T-helper 2 cell treated with Interferon-gamma antibody and Interleukin-4, amounts not matched to agents 5 μg/mL and 100 μg/mL, for 36 hours (primary cell): ENCODE data around the gene ZNF331.
"Not testable (repeated sequence)": the region's sequence is repeated elsewhere in the genome, so short reads cannot be mapped to it uniquely, and the experiment has no call there.

Experiments
- DNase-seq: peaks from one replicate; pipeline ENCODE4 v3.0.0; 2021; ENCODE audit warnings: low spot score
- H3K27ac Mint-ChIP-seq: one replicate; pipeline ENCODE4 v1.8.0; 2021; ENCODE audit warnings: mild to moderate bottlenecking, mixed read lengths
- H3K27me3 Mint-ChIP-seq: one replicate; pipeline ENCODE4 v1.8.0; 2021; ENCODE audit warnings: low read depth, mixed read lengths
- H3K36me3 Mint-ChIP-seq: one replicate; pipeline ENCODE4 v1.8.0; 2021; ENCODE audit warnings: low read depth, mixed read lengths
- H3K4me1 Mint-ChIP-seq: one replicate; pipeline ENCODE4 v1.8.0; 2021; ENCODE audit warnings: low read depth, mixed read lengths
- H3K4me3 Mint-ChIP-seq: one replicate; pipeline ENCODE4 v1.8.0; 2022; ENCODE audit warnings: mild to moderate bottlenecking, moderate library complexity, mixed read lengths
- H3K9me3 Mint-ChIP-seq: one replicate; pipeline ENCODE4 v1.8.0; 2021; ENCODE audit warnings: mixed read lengths

The ZNF331 gene

DNA sequence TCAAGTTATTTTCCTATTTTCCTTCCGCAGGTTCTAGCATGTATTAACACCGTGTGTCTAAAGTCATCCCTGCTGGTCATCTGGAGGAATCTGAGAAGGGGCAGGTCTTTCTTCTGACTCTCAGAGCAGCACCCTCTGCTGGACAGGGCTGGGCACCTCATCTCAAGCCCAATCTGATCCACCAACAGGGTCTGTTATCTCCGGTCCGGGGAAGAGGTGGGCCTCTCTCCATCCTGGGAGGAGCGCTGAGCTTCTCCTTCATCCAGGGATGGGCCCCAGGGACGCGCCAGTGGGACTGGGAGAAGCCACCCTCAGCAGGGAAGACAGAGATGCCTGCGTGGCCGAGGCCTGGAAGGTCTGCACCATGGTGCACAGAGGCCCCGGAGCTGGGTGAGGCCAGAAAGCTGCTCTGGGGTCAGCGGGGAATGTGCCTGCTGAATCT, 26.0 kb upstream of the ZNF331 start:
- H3K36me3 Mint-ChIP-seq, result no peaks in the 10 kb centered on the region
- DNase-seq, result no peak
- H3K4me3 Mint-ChIP-seq, result no peak overlapping the region
- peaks cover 1% of the 10 kb centered on the region for H3K4me1 Mint-ChIP-seq
- H3K9me3 Mint-ChIP-seq, result peaks cover 20% of the 10 kb centered on the region
- no peak overlapping the region for H3K27ac Mint-ChIP-seq
- H3K27me3 Mint-ChIP-seq, result no peaks in the 10 kb centered on the region

DNA sequence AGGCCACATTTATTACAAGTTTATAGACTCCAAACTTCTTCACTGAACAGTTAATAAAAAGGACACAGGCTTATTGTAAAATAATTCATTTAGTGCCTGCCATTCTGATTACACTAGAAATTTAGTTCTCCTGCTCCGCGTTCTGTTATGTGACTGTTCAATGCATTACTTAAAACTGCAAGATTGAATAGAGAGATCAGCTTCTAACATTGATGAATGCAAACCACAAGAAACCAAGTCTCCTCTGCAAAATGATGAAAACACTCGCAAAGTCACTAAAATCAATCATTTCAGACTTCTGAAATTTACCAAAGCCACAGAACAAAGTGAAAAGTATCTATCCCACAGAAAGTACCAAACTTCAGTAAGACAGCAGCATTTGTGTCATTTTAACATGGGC, 22.9 kb upstream of the ZNF331 start:
- H3K27ac Mint-ChIP-seq, H3K4me3 Mint-ChIP-seq, H3K36me3 Mint-ChIP-seq, DNase-seq, H3K4me1 Mint-ChIP-seq, H3K27me3 Mint-ChIP-seq: not testable (repeated sequence)
- peaks cover 12% of the 10 kb centered on the region for H3K9me3 Mint-ChIP-seq

DNA sequence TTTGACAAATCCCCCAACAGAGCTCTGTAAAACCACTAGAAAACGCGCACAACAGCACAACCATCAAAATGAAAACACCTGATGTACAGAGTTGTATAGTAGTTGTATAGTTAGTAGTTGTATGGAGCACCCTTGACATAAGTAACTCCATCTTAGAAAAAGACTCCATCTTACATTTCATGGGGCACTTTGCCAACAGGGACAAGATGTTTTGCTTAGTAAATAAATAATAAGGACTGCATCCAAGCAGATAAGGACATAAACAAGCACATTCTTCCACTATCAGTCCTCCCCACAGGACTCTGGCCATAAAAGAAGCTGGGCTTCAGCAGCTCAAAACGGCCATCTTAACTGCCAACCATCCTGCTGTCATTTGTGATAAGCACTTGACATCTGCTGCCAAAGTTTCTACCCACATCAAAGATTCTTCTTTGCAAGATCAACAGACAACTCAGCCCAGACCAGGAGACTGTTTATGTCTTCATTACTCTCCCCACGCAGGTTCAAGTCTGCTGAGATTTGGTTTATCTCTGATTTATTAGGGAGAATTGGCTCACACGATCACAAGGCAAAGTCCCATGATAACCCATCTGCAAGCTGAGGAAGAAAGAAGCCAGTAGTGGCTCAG, 20.7 kb upstream of the ZNF331 start:
- DNase-seq, result no peak
- Mint-ChIP-seq H3K4me1 (peaks cover 9% of the 10 kb centered on the region), H3K9me3 (peaks cover 18% of the 10 kb centered on the region), H3K27me3 (no peaks in the 10 kb centered on the region), H3K36me3 (peaks cover 13% of the 10 kb centered on the region), H3K4me3 (no peak overlapping the region), H3K27ac (no peak overlapping the region)

DNA sequence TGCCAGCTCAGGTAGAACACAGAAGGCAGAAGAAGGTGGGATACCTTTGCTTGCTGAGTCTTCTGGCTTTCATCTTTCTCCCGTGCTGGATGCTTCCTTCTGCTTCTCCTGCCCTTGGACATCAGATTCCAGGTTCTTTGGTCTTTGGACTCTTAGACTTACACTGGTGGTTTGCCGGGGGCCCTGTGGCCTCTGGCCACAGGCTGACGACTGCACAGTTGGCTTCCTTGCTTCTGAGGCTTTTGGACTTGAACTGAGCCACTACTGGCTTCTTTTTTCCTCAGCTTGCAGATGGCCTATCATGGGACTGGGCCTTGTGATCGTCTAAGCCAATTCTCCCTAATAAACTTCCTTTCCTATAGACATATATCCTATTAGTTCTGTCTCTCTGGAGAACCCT, 19.8 kb upstream of the ZNF331 start:
- Mint-ChIP-seq H3K36me3 (peaks cover 18% of the 10 kb centered on the region), H3K4me1 (peaks cover 13% of the 10 kb centered on the region), H3K27ac (no peak overlapping the region), H3K9me3 (peaks cover 23% of the 10 kb centered on the region), H3K4me3 (no peak overlapping the region), H3K27me3 (no peaks in the 10 kb centered on the region)
- DNase-seq, result no peak

DNA sequence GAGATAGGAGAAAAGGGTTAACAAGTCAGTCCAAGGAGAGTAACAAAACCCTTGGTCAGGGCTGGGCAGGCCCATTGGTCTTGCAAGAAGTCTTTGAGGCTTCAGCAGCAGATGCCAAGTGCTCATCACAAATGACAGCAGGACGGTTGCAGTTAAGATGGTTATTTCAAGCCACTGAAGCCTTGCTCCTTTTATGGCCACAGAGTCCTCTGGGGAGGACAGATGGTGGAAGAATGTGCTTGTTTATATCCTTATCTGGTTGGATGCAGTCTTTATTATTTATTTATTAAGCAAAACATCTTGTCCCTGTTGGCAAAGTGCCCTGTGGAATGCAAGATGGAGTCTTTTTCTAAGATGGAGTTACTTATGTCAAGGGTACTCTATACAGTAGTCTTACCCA, 19.2 kb upstream of the ZNF331 start:
- Mint-ChIP-seq H3K4me1 (peaks cover 13% of the 10 kb centered on the region), H3K27ac (no peak overlapping the region), H3K36me3 (peaks cover 23% of the 10 kb centered on the region), H3K27me3 (no peaks in the 10 kb centered on the region), H3K4me3 (peak overlapping the region; percentile 6), H3K9me3 (peaks cover 23% of the 10 kb centered on the region)
- no peak for DNase-seq

DNA sequence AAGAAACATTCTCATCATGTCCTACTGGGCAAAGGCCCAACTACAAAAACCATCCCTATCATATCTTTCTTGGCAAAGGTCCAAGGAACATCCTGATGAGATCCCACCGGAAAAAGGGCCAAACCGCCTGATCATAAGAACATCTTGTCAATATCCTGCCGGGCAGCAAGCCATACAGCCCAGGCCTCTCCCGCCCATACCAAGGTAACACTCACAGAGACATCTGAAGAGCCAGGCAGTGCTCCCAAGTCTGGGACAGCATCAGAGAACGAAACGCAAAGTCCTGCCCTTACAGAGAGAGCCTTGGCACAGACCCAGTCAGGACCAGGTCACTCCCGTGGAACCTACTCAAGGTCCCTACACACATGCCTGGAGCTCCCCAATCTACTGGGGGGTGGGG, 18.5 kb upstream of the ZNF331 start:
- peaks cover 13% of the 10 kb centered on the region for H3K4me1 Mint-ChIP-seq
- peak overlapping the region; percentile 3 for H3K27ac Mint-ChIP-seq
- H3K4me3 Mint-ChIP-seq, result no peak overlapping the region
- H3K27me3 Mint-ChIP-seq, result no peaks in the 10 kb centered on the region
- DNase-seq, result no peak
- peaks cover 28% of the 10 kb centered on the region for H3K36me3 Mint-ChIP-seq
- peaks cover 25% of the 10 kb centered on the region for H3K9me3 Mint-ChIP-seq

DNA sequence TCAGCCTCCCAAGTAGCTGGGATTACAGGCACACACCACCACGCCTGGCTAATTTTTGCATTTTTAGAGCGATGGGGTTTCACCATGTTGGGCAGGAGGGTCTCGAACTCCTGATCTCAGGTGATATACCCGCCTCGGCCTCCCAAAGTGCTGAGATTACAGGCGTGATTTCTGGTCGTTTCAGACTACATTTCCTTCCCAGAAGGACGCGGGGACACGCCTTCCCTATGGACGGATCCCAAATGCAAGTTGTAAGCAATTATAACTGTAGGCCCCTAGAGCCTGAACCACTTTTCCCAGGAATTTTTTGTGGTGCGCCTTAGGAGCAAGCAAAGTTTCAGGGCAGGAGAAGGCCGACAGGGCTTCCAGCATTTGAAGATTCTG, 17.8 kb upstream of the ZNF331 start:
- peaks cover 29% of the 10 kb centered on the region for H3K9me3 Mint-ChIP-seq
- peak overlapping the region; percentile 98 for H3K4me3 Mint-ChIP-seq
- H3K36me3 Mint-ChIP-seq, result peaks cover 31% of the 10 kb centered on the region
- H3K27ac Mint-ChIP-seq, result peak overlapping the region; percentile 86
- H3K4me1 Mint-ChIP-seq, result peaks cover 13% of the 10 kb centered on the region
- DNase-seq, result no peak
- H3K27me3 Mint-ChIP-seq, result no peaks in the 10 kb centered on the region

DNA sequence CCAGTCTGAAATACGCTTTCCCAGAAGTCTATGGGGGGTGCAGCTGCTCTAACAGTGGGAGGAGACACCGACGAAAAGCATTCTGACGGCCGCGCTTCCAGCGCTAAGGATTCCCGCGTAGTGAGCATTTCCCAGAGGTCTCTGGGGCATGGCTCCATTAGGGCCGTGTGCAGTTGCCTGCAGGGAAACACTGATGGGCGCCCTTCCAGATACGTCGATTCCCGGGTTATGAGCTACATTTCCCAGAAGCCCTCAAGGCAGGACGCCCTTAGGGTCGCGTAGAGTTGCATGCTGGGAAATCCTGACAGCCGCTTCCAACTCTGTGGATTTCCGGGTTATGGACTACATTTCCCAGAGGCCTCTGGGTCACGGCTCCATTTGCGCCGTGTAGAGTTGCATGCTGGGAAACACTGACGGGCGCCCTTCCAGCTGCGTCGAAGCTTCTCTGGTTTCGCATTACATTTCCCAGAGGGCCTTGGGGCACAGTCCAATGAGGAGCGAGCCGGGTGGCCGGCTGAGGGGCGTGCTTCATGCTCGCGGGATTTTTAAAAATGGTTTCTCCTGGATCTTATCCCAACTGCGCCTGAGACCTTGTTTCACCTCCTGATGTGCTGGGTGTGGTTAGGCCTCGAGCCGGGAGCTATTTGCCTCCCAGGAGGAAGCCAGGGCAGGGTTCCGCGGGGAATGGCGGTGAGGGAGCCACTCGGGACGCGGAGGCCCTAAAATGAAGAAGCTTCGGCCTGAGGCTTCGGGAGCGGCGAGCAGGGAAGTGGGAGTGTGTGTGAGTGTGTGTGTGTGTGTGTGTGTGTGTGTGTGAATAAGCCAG, 17.2 kb upstream of the ZNF331 start:
- H3K9me3 Mint-ChIP-seq, result peaks cover 32% of the 10 kb centered on the region
- peaks cover 36% of the 10 kb centered on the region for H3K36me3 Mint-ChIP-seq
- peak; percentile 84 for DNase-seq
- H3K4me1 Mint-ChIP-seq, result peaks cover 13% of the 10 kb centered on the region
- peak overlapping the region; percentile 98 for H3K4me3 Mint-ChIP-seq
- H3K27me3 Mint-ChIP-seq, result no peaks in the 10 kb centered on the region
- peak overlapping the region; percentile 86 for H3K27ac Mint-ChIP-seq

DNA sequence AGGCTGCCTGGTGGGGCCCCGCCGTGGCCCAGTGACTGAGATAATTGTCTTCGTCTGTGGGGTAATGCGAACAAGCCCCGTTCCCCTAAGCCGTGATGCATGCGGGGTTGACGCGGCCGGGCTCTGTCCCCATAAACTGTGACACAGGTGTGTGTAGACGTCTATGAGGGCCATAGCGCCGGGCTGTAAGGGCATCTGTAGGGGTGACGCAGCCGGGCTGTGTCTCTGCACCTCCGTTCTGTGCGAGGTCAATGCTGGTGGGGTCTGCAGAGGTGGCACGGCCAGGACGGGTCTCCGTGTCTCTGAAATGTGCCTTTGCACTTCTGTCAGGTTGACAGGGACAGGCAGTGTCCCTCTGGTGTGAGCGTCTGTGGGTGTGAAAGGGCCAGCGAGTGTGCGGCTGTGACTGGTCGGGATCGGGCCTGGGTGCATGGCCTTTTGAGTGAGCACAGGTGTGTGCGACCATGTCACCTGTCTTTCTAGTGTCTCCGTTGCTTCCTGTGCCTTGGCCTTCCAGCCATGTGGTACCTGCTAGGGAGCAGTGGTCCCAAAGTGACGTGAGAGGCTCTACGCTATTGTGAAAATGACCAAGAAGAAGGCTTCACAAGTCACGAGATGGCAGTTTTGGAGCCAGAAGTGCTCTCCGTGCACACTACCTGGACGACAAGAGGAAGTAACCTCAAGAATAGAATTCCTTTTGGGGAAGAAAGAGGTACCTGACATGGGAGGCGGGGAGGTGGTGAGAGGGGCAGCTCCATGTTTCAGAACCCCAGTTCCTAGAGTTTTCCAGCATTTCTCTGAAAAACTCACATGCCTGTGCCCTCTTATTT, 16.4 kb upstream of the ZNF331 start:
- peaks cover 41% of the 10 kb centered on the region for H3K36me3 Mint-ChIP-seq
- no peaks in the 10 kb centered on the region for H3K27me3 Mint-ChIP-seq
- H3K27ac Mint-ChIP-seq, result peak overlapping the region; percentile 86
- peaks cover 13% of the 10 kb centered on the region for H3K4me1 Mint-ChIP-seq
- peaks cover 38% of the 10 kb centered on the region for H3K9me3 Mint-ChIP-seq
- DNase-seq, result no peak
- H3K4me3 Mint-ChIP-seq, result peak overlapping the region; percentile 98

DNA sequence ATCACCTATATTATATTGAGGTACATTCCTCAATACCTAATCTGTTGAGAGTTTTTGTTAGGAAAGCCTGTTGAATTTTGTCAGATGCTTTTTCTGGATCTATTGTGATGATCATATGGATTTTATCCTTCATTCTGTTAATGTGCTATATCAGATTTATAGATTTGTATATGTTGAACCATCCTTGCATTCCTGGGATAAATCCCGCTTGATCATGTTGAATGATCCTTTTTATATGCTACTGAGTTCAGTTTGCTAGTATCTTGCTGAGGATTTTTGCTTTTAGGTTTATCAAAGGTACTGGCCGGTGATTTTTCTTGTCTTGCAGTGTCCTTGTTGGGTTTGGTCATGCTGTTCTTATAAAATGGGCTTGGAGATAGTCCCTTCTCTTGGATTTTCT, 12.0 kb upstream of the ZNF331 start:
- no peak overlapping the region for H3K27ac Mint-ChIP-seq
- peaks cover 43% of the 10 kb centered on the region for H3K9me3 Mint-ChIP-seq
- H3K4me3 Mint-ChIP-seq, result no peak overlapping the region
- H3K4me1 Mint-ChIP-seq, result peaks cover 13% of the 10 kb centered on the region
- no peaks in the 10 kb centered on the region for H3K27me3 Mint-ChIP-seq
- H3K36me3 Mint-ChIP-seq, result peaks cover 55% of the 10 kb centered on the region
- DNase-seq, result no peak

DNA sequence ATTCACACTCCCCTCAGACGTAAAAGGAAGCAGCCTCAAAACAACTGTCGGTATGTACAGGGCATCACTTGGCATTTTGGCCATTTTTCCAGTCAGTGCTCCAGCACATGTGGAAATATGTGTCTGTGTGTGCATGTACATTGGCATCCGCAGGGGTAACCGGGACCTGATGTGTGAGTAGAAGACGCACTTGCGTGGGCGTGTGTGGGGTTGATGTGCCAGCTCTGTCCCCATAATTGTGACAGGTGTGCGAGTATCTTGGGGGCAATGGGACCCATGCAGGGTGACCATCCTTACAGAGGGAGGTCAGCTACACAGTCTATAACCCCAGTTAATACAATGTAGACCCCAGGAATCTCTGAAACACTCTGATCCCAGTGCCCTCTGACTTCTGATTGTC, 7.3 kb upstream of the ZNF331 start:
- Mint-ChIP-seq H3K27ac (no peak overlapping the region), H3K9me3 (peaks cover 32% of the 10 kb centered on the region), H3K27me3 (no peaks in the 10 kb centered on the region), H3K4me1 (no peaks in the 10 kb centered on the region), H3K36me3 (peaks cover 25% of the 10 kb centered on the region), H3K4me3 (no peak overlapping the region)
- no peak for DNase-seq

DNA sequence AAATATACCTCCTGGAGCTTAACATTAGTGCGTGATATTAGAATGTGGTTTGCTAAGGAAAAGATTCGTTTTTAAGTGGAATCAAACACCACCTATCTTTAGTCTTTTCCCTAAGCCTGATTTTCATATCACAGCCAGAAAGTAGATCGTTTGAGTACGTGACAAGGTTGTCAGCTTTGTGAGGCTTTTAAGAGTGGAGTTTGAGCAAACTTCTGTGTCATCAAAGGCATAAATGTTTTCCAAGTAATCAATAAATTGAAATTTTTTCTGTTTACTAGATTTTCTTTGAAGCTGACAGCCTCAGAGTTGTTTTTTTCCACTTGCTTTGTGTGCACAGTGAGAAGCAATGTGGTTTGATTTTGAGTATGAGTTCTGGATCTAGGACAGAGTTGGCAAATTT, 6.5 kb upstream of the ZNF331 start:
- Mint-ChIP-seq H3K4me1 (peaks cover 4% of the 10 kb centered on the region), H3K27ac (no peak overlapping the region), H3K9me3 (peaks cover 24% of the 10 kb centered on the region), H3K4me3 (no peak overlapping the region), H3K27me3 (no peaks in the 10 kb centered on the region), H3K36me3 (peaks cover 21% of the 10 kb centered on the region)
- no peak for DNase-seq

DNA sequence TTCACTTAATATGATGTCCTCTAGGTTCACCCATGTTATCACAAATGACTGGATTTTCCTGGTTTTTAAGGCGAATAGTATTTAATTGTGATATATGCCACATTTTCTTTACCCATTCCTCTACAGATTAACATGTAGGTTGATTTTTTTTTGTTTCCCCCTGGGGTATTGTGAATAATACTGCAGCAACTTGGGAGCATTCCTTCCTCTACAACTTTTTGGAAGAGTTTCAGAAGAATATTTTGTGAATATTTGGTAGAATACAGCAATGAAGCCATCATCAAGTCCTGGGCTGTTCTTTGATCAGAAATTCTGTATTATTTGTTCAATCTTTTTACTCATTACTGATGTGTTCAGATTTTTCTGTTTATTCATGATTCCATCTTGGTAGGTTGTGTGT, 5.6 kb upstream of the ZNF331 start:
- Mint-ChIP-seq H3K27me3 (no peaks in the 10 kb centered on the region), H3K4me1 (peaks cover 4% of the 10 kb centered on the region), H3K27ac (no peak overlapping the region), H3K9me3 (peaks cover 22% of the 10 kb centered on the region), H3K36me3 (peaks cover 19% of the 10 kb centered on the region), H3K4me3 (no peak overlapping the region)
- DNase-seq, result no peak

DNA sequence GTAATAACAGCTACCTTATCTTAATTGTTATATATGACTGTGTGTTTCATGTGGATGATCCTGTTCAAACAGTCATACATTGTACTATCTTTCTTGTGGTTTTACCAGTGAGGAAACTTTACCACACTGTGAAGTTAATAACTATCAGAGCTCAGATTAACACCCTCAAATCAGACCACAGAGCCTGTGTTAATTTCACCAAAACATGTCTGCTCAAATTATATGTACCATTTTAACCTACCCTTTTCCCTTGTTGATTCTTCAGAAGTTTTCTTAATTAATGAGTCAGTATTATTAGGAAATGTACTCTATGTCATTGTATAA, 1.8 kb upstream of the ZNF331 start:
- no peak overlapping the region for H3K4me3 Mint-ChIP-seq
- peaks cover 6% of the 10 kb centered on the region for H3K4me1 Mint-ChIP-seq
- no peaks in the 10 kb centered on the region for H3K27me3 Mint-ChIP-seq
- peaks cover 13% of the 10 kb centered on the region for H3K9me3 Mint-ChIP-seq
- DNase-seq, result no peak
- H3K36me3 Mint-ChIP-seq, result peaks cover 23% of the 10 kb centered on the region
- H3K27ac Mint-ChIP-seq, result no peak overlapping the region
